RWPE1 (cell line): Measurements from ENCODE around the gene ATP5MC3.

Experiments used
- CTCF ChIA-PET: fragments of 350-600 bp; sonication (Branson Sonifier 250); formaldehyde crosslinking; extraction: SDS; loops from one replicate; lab custom pipeline; 2021; lab: Yijun Ruan, JAX
- POLR2A ChIA-PET: fragments of 400-600 bp; formaldehyde crosslinking; extraction: SDS; loops from one replicate; lab custom pipeline; 2020; ENCODE audit warnings: antibody characterized with exemption; ENCODE audit not compliant: low non-redundant PET; lab: Yijun Ruan, JAX
- DNase-seq: peaks from one replicate; pipeline ENCODE4 v3.0.0; 2012; ENCODE audit warnings: low spot score
- H3K27ac ChIP-seq: fragments of 450-650 bp; 2 replicates; pipeline ENCODE4 v1.5.1; 2017
- TF ChIP-seq, protein P1 (sequence below): fragments of 450-650 bp; conservative IDR thresholded peaks from 2 replicates; pipeline ENCODE4 v1.5.1; 2017; ENCODE audit warnings: low read depth, mild to moderate bottlenecking

The ATP5MC3 gene

DNA sequence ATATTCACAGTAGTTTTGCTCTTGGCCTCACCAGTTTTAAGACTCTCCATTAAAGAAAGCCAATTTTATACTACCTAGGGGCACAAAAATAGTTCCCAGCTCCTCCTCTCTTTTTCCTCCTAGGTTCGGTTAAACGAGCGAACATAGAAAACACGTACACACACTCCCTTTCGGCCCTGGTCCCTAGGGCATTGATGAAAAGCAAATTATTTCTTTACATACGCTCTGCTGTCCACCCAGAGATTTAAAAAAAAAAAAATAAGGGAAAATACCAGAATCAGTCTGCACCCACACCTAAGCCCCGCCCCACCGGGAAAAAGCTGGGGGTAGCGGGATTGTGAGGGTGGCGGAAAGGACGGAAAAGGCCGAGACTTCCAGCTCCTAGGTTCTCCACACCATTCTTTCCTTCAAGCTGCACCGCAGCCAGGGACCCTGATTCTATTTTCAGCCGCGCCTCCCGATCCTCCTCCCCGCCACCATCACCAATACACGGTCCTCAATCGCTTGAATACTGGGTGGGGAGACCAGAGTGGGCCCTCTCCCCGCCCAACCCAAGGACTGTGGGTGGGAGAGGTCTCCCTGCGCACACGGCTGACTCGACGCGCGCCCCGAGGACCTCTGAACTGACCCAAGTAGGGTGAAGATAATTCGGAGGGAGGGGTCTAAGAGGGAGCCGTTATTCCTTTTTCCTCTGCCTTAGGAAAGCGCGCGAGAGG, 14.3 kb downstream of the ATP5MC3 start:
- DNase-seq: peak; percentile 26
- ChIA-PET POLR2A (no interaction called here), CTCF (interaction anchor here (0.6 kb wide), 1 partner anchor 260 kb away, joined by 3 read pairs; no protein-coding TSS in a partner anchor)
- peak overlapping the region; percentile 93 for H3K27ac ChIP-seq
- TF ChIP-seq, protein P1, sequence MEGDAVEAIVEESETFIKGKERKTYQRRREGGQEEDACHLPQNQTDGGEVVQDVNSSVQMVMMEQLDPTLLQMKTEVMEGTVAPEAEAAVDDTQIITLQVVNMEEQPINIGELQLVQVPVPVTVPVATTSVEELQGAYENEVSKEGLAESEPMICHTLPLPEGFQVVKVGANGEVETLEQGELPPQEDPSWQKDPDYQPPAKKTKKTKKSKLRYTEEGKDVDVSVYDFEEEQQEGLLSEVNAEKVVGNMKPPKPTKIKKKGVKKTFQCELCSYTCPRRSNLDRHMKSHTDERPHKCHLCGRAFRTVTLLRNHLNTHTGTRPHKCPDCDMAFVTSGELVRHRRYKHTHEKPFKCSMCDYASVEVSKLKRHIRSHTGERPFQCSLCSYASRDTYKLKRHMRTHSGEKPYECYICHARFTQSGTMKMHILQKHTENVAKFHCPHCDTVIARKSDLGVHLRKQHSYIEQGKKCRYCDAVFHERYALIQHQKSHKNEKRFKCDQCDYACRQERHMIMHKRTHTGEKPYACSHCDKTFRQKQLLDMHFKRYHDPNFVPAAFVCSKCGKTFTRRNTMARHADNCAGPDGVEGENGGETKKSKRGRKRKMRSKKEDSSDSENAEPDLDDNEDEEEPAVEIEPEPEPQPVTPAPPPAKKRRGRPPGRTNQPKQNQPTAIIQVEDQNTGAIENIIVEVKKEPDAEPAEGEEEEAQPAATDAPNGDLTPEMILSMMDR: no peak

DNA sequence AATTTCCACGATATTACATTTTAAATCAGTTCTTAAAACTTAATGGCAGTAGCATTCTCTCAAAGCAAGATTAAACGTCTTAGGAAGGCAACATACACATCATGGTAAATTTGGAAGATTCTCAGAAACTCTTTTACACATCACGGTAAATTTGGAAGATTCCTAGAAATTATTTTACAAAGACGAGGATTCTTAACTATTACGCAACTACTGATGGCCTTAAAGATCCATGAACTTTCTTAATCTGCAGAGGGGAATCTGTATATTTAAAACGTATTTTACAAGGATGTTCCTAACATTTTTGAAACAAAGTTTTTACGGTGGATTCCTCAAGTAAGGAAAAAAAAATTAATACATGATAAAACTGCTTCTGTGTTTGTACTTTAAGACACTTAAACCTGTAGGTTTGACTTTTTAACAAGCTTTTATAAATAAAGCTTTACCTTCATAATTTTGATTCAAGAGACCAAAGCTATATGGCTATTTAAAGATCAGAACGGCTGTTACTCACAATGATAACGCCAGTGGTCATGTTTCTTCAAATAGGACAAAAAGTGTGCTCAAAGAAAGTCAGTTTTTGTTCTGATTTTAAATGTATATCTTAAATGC, 15.2 kb downstream of the ATP5MC3 start:
- POLR2A ChIA-PET: no interaction called here
- no peak for DNase-seq
- no peak overlapping the region for H3K27ac ChIP-seq
- CTCF ChIA-PET: interaction anchor here (0.6 to 0.8 kb wide), 2 partner anchors 8 to 259 kb away, joined by 3 to 4 read pairs; no protein-coding TSS in a partner anchor
- TF ChIP-seq, protein P1: no peak

DNA sequence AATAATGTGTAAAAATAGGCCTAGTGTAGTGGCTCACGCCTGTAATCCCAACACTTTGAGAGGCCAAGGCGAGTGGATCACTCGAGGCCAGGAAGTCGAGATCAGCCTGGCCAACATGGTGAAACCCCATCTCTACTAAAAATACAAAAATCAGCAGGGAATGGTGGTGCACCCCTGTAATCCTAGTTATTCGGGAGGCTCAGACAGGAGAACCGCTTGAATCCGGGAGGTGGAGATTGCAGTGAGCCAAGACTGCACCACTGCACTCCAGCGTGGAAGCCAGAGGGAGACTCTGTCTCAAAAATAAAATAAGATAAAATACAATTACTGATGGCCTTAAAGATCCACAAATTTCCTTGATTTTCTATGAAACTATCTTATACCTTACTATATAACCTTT, 17.3 kb downstream of the ATP5MC3 start:
- TF ChIP-seq, protein P1: no peak
- ChIA-PET POLR2A (no interaction called here), CTCF (no interaction called here)
- H3K27ac ChIP-seq: no peak overlapping the region
- no peak for DNase-seq

DNA sequence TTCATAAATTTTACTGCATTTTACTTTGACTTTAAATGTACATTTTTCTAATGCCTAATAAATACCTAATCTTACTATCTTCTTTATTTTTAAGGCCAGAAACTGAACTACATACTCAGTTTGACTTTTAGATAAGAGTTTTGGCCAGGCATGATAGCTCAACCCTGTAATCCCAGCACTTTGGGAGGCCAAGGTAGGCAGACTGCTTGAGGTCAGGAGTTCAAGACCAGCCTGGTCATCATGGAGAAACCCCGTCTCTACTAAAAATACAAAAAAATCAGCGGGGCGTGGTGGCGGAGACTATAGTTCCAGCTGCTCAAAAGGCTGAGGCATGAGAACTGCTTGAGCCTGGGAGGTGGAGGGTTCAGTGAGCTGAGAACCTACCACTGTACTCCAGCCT, 22.6 kb downstream of the ATP5MC3 start:
- ChIA-PET CTCF (no interaction called here), POLR2A (no interaction called here)

DNA sequence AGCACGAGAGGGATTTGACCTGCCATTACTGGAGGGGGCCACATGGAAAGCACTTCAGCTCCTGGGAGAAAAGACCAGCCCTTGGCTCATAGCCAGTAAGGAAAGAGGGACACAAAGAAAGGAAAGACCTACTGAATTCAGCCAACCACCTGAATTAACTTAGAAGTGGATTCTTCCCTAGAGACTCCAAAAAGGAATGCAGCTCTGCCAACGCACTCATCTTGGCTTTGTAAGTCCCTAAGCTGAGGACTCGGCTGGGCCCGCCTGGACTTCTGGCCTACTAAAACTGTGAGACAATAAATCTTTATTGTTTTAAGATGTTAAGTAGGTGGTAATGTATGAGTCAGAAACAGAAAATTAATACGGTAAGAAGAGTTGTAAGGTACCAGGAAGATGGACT, 25.0 kb downstream of the ATP5MC3 start:
- DNase-seq: no peak
- H3K27ac ChIP-seq: no peak overlapping the region
- ChIA-PET POLR2A (no interaction called here), CTCF (no interaction called here)
- TF ChIP-seq, protein P1: no peak

More for the DNA sequence above, 22.6 kb downstream of the ATP5MC3 start:
- TF ChIP-seq, protein P1: no peak
- no peak for DNase-seq
- no peak overlapping the region for H3K27ac ChIP-seq

DNA sequence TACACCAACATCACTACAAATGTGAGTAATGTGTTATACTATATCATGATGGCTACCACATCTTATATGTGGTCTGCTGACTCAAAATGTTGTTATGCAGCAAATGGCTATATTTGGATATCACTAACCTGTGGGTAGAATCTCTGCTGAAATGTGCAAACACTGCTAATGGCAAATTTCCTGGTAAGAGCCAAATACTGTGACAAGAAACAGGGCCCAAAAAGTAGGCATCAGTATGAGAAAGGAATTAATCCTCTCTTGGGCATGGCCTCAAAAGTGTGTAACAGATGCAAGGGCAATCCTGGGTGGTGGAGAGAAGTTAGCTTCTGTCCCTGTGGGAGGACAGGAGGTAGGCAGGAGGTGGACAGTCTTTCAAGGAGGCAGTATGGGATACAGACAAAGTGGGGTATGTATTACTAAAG, 26.8 kb downstream of the ATP5MC3 start:
- peak; percentile 49 for DNase-seq
- TF ChIP-seq, protein P1: no peak
- no peak overlapping the region for H3K27ac ChIP-seq
- ChIA-PET POLR2A (no interaction called here), CTCF (no interaction called here)
